Measurements from ENCODE around the gene GNE.

The GNE gene

DNA sequence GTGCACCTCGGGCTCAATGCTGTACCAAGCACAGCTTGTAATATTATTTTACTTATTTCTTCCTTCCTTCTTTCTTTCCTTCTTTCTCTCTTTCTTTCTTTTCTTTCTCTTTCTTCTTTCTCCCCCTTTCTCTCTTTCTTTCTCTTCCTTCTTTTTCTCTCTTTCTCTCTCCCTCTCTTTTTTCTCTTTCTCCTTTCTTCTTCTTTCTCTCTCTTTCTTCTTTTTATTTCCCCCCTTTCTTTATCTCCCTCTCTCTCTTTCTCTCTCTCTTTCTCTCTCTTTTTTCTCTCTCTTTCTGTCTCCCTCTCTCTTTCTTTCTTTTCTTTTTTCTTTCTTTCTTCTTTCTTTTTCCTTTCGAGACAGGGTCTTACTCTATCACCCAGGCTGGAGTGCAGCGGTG is 32.7 kb upstream of the GNE start:
- no peak overlapping the region for H3K27ac ChIP-seq (ENCODE audit: low read depth, low read length)
- H3K79me2 ChIP-seq (ENCODE audit: control insufficient read depth, insufficient read depth, low read length, unreplicated experiment): no peaks in the 10 kb centered on the region
- H3K36me3 ChIP-seq (ENCODE audit: insufficient read depth, low read length): no peaks in the 10 kb centered on the region
- H3K4me1 ChIP-seq (ENCODE audit: control insufficient read depth, insufficient read depth, low read length, unreplicated experiment): no peaks in the 10 kb centered on the region
- no peak overlapping the region for H3K4me3 ChIP-seq (ENCODE audit: low read depth, low read length)
- no peak overlapping the region for H2AFZ ChIP-seq (ENCODE audit: low read length, unreplicated experiment)
- no peaks in the 10 kb centered on the region for H3K27me3 ChIP-seq (ENCODE audit: insufficient read depth, low read length)

DNA sequence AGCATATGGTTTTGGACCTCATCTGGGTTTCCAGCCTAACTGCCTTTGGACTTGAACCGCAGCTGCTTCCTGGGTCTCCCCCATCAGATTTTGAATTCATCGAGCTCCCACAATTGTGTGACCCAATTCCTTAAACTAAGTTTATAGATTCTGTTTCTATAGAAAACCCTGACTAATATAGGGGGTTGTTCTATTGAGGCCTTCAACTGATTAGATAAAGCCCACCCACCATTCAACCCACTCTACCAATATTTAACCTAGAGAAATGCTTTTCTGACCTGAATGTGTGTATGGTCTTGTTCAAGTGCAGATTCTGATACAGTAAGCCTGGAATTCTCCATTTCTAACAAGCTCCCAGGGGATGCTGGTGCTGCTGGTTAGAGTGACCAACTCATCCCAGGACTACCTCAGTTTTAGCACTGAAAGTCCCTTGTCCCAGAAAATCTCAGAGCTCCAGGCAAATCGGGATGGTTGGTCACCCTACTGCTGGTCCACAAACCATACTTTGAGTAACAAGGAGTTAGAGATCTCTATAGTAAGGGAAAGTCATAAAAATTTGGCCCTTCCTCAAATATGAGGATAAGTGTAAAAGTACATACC is 31.7 kb upstream of the GNE start:
- Histone ChIP-seq H3K36me3 (ENCODE audit: insufficient read depth, low read length) (no peaks in the 10 kb centered on the region), H3K27ac (ENCODE audit: low read depth, low read length) (no peak overlapping the region), H3K79me2 (ENCODE audit: control insufficient read depth, insufficient read depth, low read length, unreplicated experiment) (no peaks in the 10 kb centered on the region), H2AFZ (ENCODE audit: low read length, unreplicated experiment) (no peak overlapping the region), H3K4me3 (ENCODE audit: low read depth, low read length) (no peak overlapping the region), H3K4me1 (ENCODE audit: control insufficient read depth, insufficient read depth, low read length, unreplicated experiment) (no peaks in the 10 kb centered on the region), H3K27me3 (ENCODE audit: insufficient read depth, low read length) (no peaks in the 10 kb centered on the region)

DNA sequence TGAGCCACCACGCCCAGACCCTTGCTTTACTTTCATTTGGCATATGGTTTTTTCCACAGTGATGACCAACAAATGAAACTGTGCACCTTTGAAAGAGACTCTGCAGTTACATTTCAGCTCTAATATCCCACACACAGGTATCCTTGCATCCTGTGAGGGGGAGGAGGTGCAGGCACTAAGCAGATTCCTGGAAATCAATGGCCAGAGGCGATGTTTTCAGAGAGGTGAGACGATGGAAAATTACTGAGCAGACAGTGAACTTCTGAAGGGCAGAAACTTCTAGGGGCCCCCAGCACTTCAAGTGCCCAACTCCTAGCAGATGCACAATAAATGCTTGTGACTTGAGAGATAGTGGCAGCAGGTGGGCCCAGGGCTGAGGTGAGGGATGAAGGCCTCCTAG is 29.8 kb upstream of the GNE start:
- Histone ChIP-seq H2AFZ (ENCODE audit: low read length, unreplicated experiment) (no peak overlapping the region), H3K36me3 (ENCODE audit: insufficient read depth, low read length) (no peaks in the 10 kb centered on the region), H3K4me3 (ENCODE audit: low read depth, low read length) (no peak overlapping the region), H3K27ac (ENCODE audit: low read depth, low read length) (no peak overlapping the region), H3K4me1 (ENCODE audit: control insufficient read depth, insufficient read depth, low read length, unreplicated experiment) (no peaks in the 10 kb centered on the region), H3K79me2 (ENCODE audit: control insufficient read depth, insufficient read depth, low read length, unreplicated experiment) (no peaks in the 10 kb centered on the region), H3K27me3 (ENCODE audit: insufficient read depth, low read length) (no peaks in the 10 kb centered on the region)

DNA sequence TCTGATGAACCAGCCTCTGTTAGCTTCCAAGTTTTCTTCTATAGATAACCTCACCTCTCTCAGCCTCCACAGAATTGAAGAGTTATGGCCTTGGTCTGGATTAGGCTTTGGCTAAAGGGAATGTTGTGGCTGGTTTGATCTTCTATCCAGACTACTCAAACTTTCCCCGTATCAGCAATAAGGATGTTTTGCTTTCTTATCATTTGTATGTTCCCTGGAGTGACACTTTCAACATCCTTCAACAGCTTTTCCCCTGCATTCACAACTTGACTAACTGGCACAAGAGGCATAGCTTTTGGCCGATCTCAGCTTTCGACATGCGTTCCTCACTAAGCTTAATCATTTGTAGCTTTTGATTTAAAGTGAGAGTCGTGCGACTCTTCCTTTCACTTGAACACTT is 28.1 kb upstream of the GNE start:
- Histone ChIP-seq H3K27me3 (ENCODE audit: insufficient read depth, low read length) (no peaks in the 10 kb centered on the region), H3K27ac (ENCODE audit: low read depth, low read length) (no peak overlapping the region), H3K4me1 (ENCODE audit: control insufficient read depth, insufficient read depth, low read length, unreplicated experiment) (no peaks in the 10 kb centered on the region), H3K36me3 (ENCODE audit: insufficient read depth, low read length) (no peaks in the 10 kb centered on the region), H3K79me2 (ENCODE audit: control insufficient read depth, insufficient read depth, low read length, unreplicated experiment) (no peaks in the 10 kb centered on the region), H2AFZ (ENCODE audit: low read length, unreplicated experiment) (no peak overlapping the region), H3K4me3 (ENCODE audit: low read depth, low read length) (no peak overlapping the region)

DNA sequence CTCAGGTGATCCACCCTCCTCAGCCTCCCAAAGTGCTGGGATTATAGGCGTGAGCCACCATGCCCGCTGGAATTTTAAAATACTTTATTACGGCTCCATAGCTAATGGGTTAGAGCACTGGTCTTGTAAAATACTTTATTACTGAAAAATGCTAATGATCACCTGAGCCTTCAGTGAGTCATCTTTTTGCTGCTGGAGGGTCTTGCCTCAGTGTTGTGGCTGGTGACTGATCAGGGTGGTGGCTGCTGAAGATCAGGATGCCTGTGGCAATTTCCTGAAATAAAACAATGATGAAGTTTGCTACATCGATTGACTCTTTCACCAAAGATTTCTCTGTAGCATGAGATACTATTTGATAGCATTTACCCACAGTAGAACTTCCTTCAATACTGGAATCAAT is 26.0 kb upstream of the GNE start:
- Histone ChIP-seq H2AFZ (ENCODE audit: low read length, unreplicated experiment) (no peak overlapping the region), H3K79me2 (ENCODE audit: control insufficient read depth, insufficient read depth, low read length, unreplicated experiment) (no peaks in the 10 kb centered on the region), H3K27me3 (ENCODE audit: insufficient read depth, low read length) (no peaks in the 10 kb centered on the region), H3K36me3 (ENCODE audit: insufficient read depth, low read length) (no peaks in the 10 kb centered on the region), H3K4me3 (ENCODE audit: low read depth, low read length) (no peak overlapping the region), H3K4me1 (ENCODE audit: control insufficient read depth, insufficient read depth, low read length, unreplicated experiment) (no peaks in the 10 kb centered on the region), H3K27ac (ENCODE audit: low read depth, low read length) (no peak overlapping the region)

DNA sequence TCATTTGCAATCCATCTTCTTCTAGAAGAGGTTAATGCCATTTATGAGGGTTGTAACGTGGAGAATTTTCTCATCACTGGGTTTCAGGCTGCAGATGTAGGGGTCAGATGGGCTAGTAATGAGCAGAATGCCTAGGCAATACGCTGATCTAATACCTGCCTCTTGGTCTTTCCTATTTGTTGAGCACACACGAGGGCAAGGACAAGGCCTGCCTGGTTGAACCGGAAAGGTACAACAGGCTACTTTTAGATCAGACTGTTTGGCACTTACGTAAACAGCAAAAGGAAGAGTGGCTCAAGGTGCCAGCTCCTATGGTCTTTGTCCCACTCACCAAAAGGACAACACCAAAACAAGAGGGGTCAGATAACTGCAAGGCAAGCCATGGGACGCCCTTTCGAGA is 24.0 kb upstream of the GNE start:
- Histone ChIP-seq H3K27me3 (ENCODE audit: insufficient read depth, low read length) (no peaks in the 10 kb centered on the region), H3K36me3 (ENCODE audit: insufficient read depth, low read length) (no peaks in the 10 kb centered on the region), H3K4me1 (ENCODE audit: control insufficient read depth, insufficient read depth, low read length, unreplicated experiment) (no peaks in the 10 kb centered on the region), H3K27ac (ENCODE audit: low read depth, low read length) (no peak overlapping the region), H3K79me2 (ENCODE audit: control insufficient read depth, insufficient read depth, low read length, unreplicated experiment) (no peaks in the 10 kb centered on the region), H3K4me3 (ENCODE audit: low read depth, low read length) (no peak overlapping the region), H2AFZ (ENCODE audit: low read length, unreplicated experiment) (no peak overlapping the region)

DNA sequence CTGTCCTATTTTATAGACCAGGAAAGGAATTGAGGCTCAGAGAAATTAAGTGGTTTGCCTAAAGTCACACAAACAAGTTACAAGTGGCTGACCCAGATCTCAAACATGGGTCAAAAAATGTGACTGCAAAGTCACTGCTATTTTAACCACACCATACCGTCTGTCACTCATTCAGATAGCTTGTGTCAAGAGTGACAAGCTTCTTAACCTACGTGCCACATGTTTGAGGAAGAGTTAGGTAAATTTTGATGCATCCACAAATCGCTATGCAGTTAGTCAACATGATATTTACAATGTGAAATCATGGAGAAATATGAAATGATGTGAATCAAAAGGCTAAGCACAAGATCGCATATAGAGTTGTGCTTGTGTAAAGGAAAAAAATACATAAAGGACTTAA is 22.7 kb upstream of the GNE start:
- no peaks in the 10 kb centered on the region for H3K79me2 ChIP-seq (ENCODE audit: control insufficient read depth, insufficient read depth, low read length, unreplicated experiment)
- H3K4me3 ChIP-seq (ENCODE audit: low read depth, low read length): no peak overlapping the region
- H3K4me1 ChIP-seq (ENCODE audit: control insufficient read depth, insufficient read depth, low read length, unreplicated experiment): peaks cover 4% of the 10 kb centered on the region
- no peak overlapping the region for H2AFZ ChIP-seq (ENCODE audit: low read length, unreplicated experiment)
- no peaks in the 10 kb centered on the region for H3K36me3 ChIP-seq (ENCODE audit: insufficient read depth, low read length)
- no peaks in the 10 kb centered on the region for H3K27me3 ChIP-seq (ENCODE audit: insufficient read depth, low read length)
- H3K27ac ChIP-seq (ENCODE audit: low read depth, low read length): no peak overlapping the region

DNA sequence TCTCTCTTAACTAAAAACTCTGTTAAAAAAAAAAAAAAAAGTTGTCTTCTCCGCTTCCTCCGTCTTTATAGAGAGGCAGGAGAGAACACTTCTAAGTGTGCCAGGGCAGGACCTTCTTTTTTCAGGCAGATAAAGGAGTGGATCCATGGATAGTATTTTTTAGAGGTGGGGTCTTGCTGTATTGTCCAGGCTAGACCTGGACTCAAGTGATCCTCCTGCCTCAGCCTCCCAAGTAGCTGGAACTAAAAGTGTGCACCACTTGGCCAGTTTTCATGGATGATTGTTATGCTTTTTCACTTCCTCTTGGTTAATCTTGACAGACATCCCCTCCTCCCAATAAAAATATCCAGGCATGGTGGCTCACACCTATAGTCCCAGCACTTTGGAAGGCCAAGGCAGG is 20.0 kb upstream of the GNE start:
- Histone ChIP-seq H3K4me3 (ENCODE audit: low read depth, low read length) (no peak overlapping the region), H2AFZ (ENCODE audit: low read length, unreplicated experiment) (no peak overlapping the region), H3K27me3 (ENCODE audit: insufficient read depth, low read length) (no peaks in the 10 kb centered on the region), H3K36me3 (ENCODE audit: insufficient read depth, low read length) (no peaks in the 10 kb centered on the region), H3K79me2 (ENCODE audit: control insufficient read depth, insufficient read depth, low read length, unreplicated experiment) (no peaks in the 10 kb centered on the region), H3K4me1 (ENCODE audit: control insufficient read depth, insufficient read depth, low read length, unreplicated experiment) (peaks cover 4% of the 10 kb centered on the region), H3K27ac (ENCODE audit: low read depth, low read length) (no peak overlapping the region)

DNA sequence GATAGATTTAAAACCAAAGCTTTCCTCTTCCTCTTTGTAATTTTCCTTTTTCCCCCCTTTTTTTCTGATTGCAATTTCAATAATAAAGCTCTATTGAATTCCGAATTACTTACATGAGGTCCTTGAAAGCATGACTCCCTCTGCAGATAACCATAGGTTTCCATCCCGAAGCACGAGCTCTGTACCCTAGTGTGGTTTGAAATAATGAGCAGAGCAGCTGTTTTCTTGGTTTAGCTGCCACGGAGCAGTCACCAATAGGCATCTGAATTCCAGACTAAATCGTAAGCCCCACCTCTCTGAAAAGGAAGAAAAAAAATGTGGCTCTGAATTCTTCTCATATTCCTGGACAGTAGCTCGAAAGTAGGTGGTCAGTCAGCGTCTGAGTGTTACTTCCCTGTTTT is 18.5 kb upstream of the GNE start:
- Histone ChIP-seq H3K36me3 (ENCODE audit: insufficient read depth, low read length) (no peaks in the 10 kb centered on the region), H3K4me1 (ENCODE audit: control insufficient read depth, insufficient read depth, low read length, unreplicated experiment) (peaks cover 4% of the 10 kb centered on the region), H2AFZ (ENCODE audit: low read length, unreplicated experiment) (peak overlapping the region; percentile 64)

DNA sequence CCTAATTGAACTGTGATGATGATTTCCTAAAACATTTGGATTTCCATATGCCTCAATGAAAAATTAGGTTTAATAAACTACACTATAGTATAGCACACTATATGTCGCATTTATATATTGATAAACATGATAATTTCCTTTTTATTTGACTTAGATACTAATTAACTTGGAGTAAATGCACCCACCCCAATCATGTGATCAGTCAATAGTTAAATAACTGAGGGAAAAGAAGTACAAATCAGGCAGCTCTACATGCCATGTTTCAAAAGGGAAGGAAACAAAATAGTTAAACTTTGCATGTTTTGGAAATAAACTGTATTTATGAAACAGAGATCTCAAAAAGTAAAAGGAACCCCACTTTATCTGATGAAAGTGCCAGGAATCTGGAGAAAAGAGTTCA is 18.0 kb upstream of the GNE start:
- Histone ChIP-seq H3K4me3 (ENCODE audit: low read depth, low read length) (peak overlapping the region; percentile 69), H3K79me2 (ENCODE audit: control insufficient read depth, insufficient read depth, low read length, unreplicated experiment) (no peaks in the 10 kb centered on the region), H3K27ac (ENCODE audit: low read depth, low read length) (no peak overlapping the region), H3K36me3 (ENCODE audit: insufficient read depth, low read length) (no peaks in the 10 kb centered on the region), H3K4me1 (ENCODE audit: control insufficient read depth, insufficient read depth, low read length, unreplicated experiment) (peaks cover 4% of the 10 kb centered on the region), H3K27me3 (ENCODE audit: insufficient read depth, low read length) (no peaks in the 10 kb centered on the region), H2AFZ (ENCODE audit: low read length, unreplicated experiment) (peak overlapping the region; percentile 64)

More for the DNA sequence above, 18.5 kb upstream of the GNE start:
- H3K4me3 ChIP-seq (ENCODE audit: low read depth, low read length): peak overlapping the region; percentile 69
- no peak overlapping the region for H3K27ac ChIP-seq (ENCODE audit: low read depth, low read length)
- no peaks in the 10 kb centered on the region for H3K27me3 ChIP-seq (ENCODE audit: insufficient read depth, low read length)
- no peaks in the 10 kb centered on the region for H3K79me2 ChIP-seq (ENCODE audit: control insufficient read depth, insufficient read depth, low read length, unreplicated experiment)

DNA sequence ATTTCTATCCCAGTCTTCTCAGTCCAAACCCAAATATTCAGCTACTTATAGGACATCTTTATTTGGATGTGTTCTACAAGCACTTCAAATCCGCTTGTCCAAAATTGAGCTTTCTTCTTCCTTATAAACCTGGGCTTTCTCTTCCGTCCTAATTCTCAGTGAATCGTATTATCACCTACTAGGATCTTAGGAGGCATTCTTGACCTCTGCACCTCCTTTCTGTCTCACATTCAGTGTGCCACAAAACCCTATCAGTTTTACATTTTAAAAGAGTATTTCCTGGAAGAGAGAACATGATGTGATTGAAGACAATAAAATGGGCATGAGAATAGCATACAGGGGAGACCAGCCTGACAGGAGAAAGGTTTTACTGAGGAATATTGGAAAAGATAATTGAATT is 16.8 kb upstream of the GNE start:
- Histone ChIP-seq H3K27ac (ENCODE audit: low read depth, low read length) (no peak overlapping the region), H3K79me2 (ENCODE audit: control insufficient read depth, insufficient read depth, low read length, unreplicated experiment) (no peaks in the 10 kb centered on the region), H3K27me3 (ENCODE audit: insufficient read depth, low read length) (no peaks in the 10 kb centered on the region), H3K36me3 (ENCODE audit: insufficient read depth, low read length) (no peaks in the 10 kb centered on the region), H3K4me1 (ENCODE audit: control insufficient read depth, insufficient read depth, low read length, unreplicated experiment) (peaks cover 4% of the 10 kb centered on the region), H3K4me3 (ENCODE audit: low read depth, low read length) (no peak overlapping the region), H2AFZ (ENCODE audit: low read length, unreplicated experiment) (no peak overlapping the region)
